ENCODE measurements around the gene EPSTI1.

DNA sequence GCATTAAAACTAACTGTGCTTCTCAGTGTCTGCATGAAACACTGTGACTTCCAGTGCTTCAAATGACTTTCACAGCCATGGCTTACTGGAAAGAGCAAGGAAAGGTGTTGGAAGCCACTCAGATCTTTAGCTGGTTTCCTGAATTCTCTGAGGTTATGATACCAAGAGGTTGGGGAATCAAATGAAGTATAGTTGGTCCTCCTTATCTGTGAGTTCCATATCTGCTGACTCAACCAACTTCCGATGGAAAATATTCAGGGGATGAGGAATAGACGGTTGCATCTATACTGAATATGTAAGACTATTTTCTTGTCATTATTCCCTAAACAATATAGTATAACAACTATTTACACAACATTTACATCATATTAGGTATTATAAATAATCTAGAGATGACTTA, 32.4 kb downstream of the EPSTI1 start:
- TF ChIP-seq, protein P1, sequence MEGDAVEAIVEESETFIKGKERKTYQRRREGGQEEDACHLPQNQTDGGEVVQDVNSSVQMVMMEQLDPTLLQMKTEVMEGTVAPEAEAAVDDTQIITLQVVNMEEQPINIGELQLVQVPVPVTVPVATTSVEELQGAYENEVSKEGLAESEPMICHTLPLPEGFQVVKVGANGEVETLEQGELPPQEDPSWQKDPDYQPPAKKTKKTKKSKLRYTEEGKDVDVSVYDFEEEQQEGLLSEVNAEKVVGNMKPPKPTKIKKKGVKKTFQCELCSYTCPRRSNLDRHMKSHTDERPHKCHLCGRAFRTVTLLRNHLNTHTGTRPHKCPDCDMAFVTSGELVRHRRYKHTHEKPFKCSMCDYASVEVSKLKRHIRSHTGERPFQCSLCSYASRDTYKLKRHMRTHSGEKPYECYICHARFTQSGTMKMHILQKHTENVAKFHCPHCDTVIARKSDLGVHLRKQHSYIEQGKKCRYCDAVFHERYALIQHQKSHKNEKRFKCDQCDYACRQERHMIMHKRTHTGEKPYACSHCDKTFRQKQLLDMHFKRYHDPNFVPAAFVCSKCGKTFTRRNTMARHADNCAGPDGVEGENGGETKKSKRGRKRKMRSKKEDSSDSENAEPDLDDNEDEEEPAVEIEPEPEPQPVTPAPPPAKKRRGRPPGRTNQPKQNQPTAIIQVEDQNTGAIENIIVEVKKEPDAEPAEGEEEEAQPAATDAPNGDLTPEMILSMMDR (IDR thresholded peaks at IDR 0.05) = no peak
- TF ChIP-seq POLR2A (IDR thresholded peaks at IDR 0.05) (no peak), EP300 (IDR thresholded peaks at IDR 0.05; ENCODE audit: low read depth) (no peak), POLR2AphosphoS5 (IDR thresholded peaks at IDR 0.05) (no peak)

Data from transverse colon (tissue), 4 donors.